Fibroblast of lung (primary cell): ENCODE measurements around the gene TIGD4. TPM values are rescaled to one million over a fixed set of nuclear protein-coding genes. Genes with fewer than 3 reads are reported as not detected.

Source experiments
- DNase-seq, 2 donors: peaks; one replicate each; pipeline versions ENCODE4 v3.0.0 to v3.0.0-alpha.2; 2010; ENCODE audit warnings: low read depth in 2 of 2
- H2AFZ ChIP-seq: 2 replicates; pipeline ENCODE4 v1.5.1; 2012; ENCODE audit warnings: low read length, control low read depth, inconsistent platforms
- H3K27ac ChIP-seq: 2 replicates; pipeline ENCODE4 v1.5.1; 2011; ENCODE audit warnings: low read length, control low read depth; ENCODE audit not compliant: insufficient read depth
- H3K27me3 ChIP-seq: 2 replicates; pipeline ENCODE4 v1.5.1; 2011; ENCODE audit warnings: mild to moderate bottlenecking, low read length; ENCODE audit not compliant: control insufficient read depth, insufficient read depth
- H3K36me3 ChIP-seq: 2 replicates; pipeline ENCODE4 v1.5.1; 2011; ENCODE audit warnings: low read length; ENCODE audit not compliant: control insufficient read depth, insufficient read depth
- H3K4me1 ChIP-seq: 2 replicates; pipeline ENCODE4 v1.5.1; 2011; ENCODE audit warnings: low read length; ENCODE audit not compliant: control insufficient read depth, insufficient read depth; ENCODE audit errors: extremely low read depth
- H3K4me2 ChIP-seq: 2 replicates; pipeline ENCODE4 v1.5.1; 2011; ENCODE audit warnings: low read length, control low read depth; ENCODE audit not compliant: insufficient read depth; ENCODE audit errors: extremely low read depth
- H3K4me3 ChIP-seq, 4 experiments: fragments of 200-600 bp in 1 of 4; sonication (generic) in 1 of 4; replicated peaks in 1 of 4; 2 replicates each; pipeline ENCODE4 v1.5.1; 2011 to 2016; ENCODE audit warnings: low read length in 4 of 4, low read depth in 3 of 4, mild to moderate bottlenecking in 3 of 4, control low read depth in 2 of 4, inconsistent platforms in 1 of 4, mixed read lengths in 1 of 4; ENCODE audit not compliant: insufficient read depth in 1 of 4; ENCODE audit errors: control extremely low read depth in 1 of 4
- H3K79me2 ChIP-seq: 2 replicates; pipeline ENCODE4 v1.5.1; 2012; ENCODE audit warnings: mild to moderate bottlenecking, low read length, inconsistent platforms; ENCODE audit not compliant: control insufficient read depth, insufficient read depth
- H3K9ac ChIP-seq: 2 replicates; pipeline ENCODE4 v1.5.1; 2011; ENCODE audit warnings: mild to moderate bottlenecking, low read length, control low read depth; ENCODE audit not compliant: insufficient read depth
- H3K9me3 ChIP-seq: 2 replicates; pipeline ENCODE4 v1.5.1; 2012; ENCODE audit warnings: low read depth, low read length; ENCODE audit not compliant: control insufficient read depth, insufficient read depth
- H4K20me1 ChIP-seq: 2 replicates; pipeline ENCODE4 v1.5.1; 2011; ENCODE audit warnings: low read length; ENCODE audit not compliant: control insufficient read depth, insufficient read depth; ENCODE audit errors: extremely low read depth
- CTCF ChIP-seq, 2 donors: IDR thresholded peaks in 1 of 2; conservative IDR thresholded peaks in 1 of 2; 1 replicate in 1 of 2; 2 replicates in 1 of 2; pipeline ENCODE4 v1.5.1; 2011 to 2012; ENCODE audit warnings: low read length in 2 of 2, control low read depth in 1 of 2, inconsistent platforms in 1 of 2, low read depth in 1 of 2, mild to moderate bottlenecking in 1 of 2
- EZH2 ChIP-seq: IDR thresholded peaks from 2 replicates; pipeline ENCODE4 v1.5.1; 2012; ENCODE audit warnings: low read length, control low read depth, mild to moderate bottlenecking; ENCODE audit errors: missing control alignments
- polyA plus RNA-seq, 2 donors: library from polyadenylated mRNA; depleted of rRNA in 1 of 2; stranded (reverse) in 1 of 2; unstranded in 1 of 2; fragments of >200 nt; gene quantifications; 2 replicates each; pipeline ENCODE4 v1.2.1, GENCODE V29; 2011 to 2012; ENCODE audit warnings: missing spikeins in 1 of 2
- total RNA-seq: library from RNA; depleted of rRNA; stranded (reverse); fragments of >200 nt; gene quantifications from 2 replicates; pipeline ENCODE4 v1.2.1, GENCODE V29; 2014

The TIGD4 gene
- total and polyA plus RNA-seq, 2 donors (not counting 1 experiment from before 2014, with no cell fraction given): under 0.01 to 0.08 TPM

DNA sequence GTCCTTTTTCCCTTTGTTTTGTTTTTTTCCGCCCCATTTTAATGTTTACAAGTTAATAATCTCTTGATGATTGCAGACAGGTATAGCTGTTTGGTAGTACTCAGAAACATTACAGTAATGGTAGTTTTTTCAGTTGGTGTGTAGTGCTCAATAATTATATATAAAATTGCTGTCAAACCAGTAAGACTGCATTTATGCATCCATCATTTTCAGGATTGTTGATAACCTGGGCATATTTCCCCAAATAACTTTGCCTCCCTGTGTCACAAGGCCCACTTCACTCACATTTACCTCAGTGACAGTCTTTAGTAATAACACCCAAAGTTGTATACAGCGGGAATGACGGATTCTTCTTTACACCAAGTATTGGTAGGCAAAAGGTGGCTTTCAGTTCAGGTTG lies 16.4 kb upstream of the TIGD4 start:
- TF ChIP-seq CTCF (conservative IDR thresholded peaks at IDR 0.05 in 1 of 2, IDR thresholded peaks at IDR 0.05 in 1 of 2; ENCODE audit: low read depth in 1 of 2, low read length in 2 of 2): no peak
- no peak for TF ChIP-seq EZH2
- DNase-seq: no peak
- H4K20me1 ChIP-seq: no peaks in the 10 kb centered on the region

DNA sequence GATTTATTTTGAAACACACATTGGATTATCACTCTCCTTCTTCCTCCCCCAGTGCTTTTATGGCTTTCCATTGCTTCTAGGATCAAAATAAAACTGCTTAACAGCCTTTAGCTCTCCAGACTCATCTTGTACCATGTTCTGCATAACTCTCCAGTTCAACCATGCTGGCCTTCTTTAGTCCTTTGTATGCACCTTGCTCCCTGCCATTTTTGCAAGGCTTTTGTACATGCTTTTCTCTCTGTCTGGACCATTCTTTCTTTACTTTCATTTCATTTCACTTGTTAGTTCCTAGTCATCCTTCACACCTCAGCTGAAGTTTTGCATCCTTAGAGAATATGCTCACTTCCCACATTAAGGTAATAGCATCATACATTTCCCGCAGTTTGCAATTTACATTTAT lies 7.1 kb upstream of the TIGD4 start:
- Histone ChIP-seq H2AFZ (no peak overlapping the region), H3K27ac (no peak overlapping the region), H3K27me3 (no peaks in the 10 kb centered on the region), H3K36me3 (no peaks in the 10 kb centered on the region), H3K9ac (no peak overlapping the region), H3K4me3 (peak overlapping the region in 1 of 4 experiments; percentile 8), H4K20me1 (no peaks in the 10 kb centered on the region), H3K4me2 (no peak overlapping the region), H3K79me2 (peaks cover 51% of the 10 kb centered on the region), H3K4me1 (peaks cover 2% of the 10 kb centered on the region), H3K9me3 (no peaks in the 10 kb centered on the region)
- no peak for DNase-seq
- TF ChIP-seq EZH2 (no peak), CTCF (conservative IDR thresholded peaks at IDR 0.05 in 1 of 2, IDR thresholded peaks at IDR 0.05 in 1 of 2; ENCODE audit: low read depth in 1 of 2, low read length in 2 of 2) (no peak)

More for the DNA sequence above, 16.4 kb upstream of the TIGD4 start:
- Histone ChIP-seq H3K36me3 (no peaks in the 10 kb centered on the region), H3K4me3 (no peak overlapping the region), H3K27ac (no peak overlapping the region), H3K27me3 (no peaks in the 10 kb centered on the region), H3K4me2 (no peak overlapping the region), H3K4me1 (no peaks in the 10 kb centered on the region), H3K9me3 (no peaks in the 10 kb centered on the region), H3K9ac (no peak overlapping the region), H2AFZ (no peak overlapping the region), H3K79me2 (peaks cover 17% of the 10 kb centered on the region)

- Histone ChIP-seq H3K9ac (no peak overlapping the region), H3K27me3 (no peaks in the 10 kb centered on the region), H3K4me3 (peak overlapping the region in 1 of 4 experiments; percentile 8), H3K36me3 (no peaks in the 10 kb centered on the region), H3K4me2 (no peak overlapping the region), H4K20me1 (no peaks in the 10 kb centered on the region), H3K9me3 (no peaks in the 10 kb centered on the region), H3K4me1 (peaks cover 2% of the 10 kb centered on the region), H3K79me2 (peaks cover 58% of the 10 kb centered on the region), H3K27ac (no peak overlapping the region), H2AFZ (no peak overlapping the region)
- TF ChIP-seq CTCF (conservative IDR thresholded peaks at IDR 0.05 in 1 of 2, IDR thresholded peaks at IDR 0.05 in 1 of 2; ENCODE audit: low read depth in 1 of 2, low read length in 2 of 2): no peak
- no peak for TF ChIP-seq EZH2
- peak in 1 of 2 donors; percentile 22 for DNase-seq
Observed at GRCh38 chr4:152785639-152786615, 6.4 kb upstream of the TIGD4 start.
